ENCODE measurements around the gene CHIT1.

The CHIT1 gene

GRCh38 chr1:203180611-203181330, 48.7 kb downstream of the CHIT1 start:
- no peak for DNase-seq (ENCODE audit: low read depth, low spot score)
- H3K4me3 ChIP-seq (ENCODE audit: low read length), result no peak overlapping the region

- DNase-seq (ENCODE audit: low read depth, low spot score), result no peak
- no peak overlapping the region for H3K4me3 ChIP-seq (ENCODE audit: low read length)
Observed at GRCh38 chr1:203179667-203180005, 49.8 kb downstream of the CHIT1 start.

DNA sequence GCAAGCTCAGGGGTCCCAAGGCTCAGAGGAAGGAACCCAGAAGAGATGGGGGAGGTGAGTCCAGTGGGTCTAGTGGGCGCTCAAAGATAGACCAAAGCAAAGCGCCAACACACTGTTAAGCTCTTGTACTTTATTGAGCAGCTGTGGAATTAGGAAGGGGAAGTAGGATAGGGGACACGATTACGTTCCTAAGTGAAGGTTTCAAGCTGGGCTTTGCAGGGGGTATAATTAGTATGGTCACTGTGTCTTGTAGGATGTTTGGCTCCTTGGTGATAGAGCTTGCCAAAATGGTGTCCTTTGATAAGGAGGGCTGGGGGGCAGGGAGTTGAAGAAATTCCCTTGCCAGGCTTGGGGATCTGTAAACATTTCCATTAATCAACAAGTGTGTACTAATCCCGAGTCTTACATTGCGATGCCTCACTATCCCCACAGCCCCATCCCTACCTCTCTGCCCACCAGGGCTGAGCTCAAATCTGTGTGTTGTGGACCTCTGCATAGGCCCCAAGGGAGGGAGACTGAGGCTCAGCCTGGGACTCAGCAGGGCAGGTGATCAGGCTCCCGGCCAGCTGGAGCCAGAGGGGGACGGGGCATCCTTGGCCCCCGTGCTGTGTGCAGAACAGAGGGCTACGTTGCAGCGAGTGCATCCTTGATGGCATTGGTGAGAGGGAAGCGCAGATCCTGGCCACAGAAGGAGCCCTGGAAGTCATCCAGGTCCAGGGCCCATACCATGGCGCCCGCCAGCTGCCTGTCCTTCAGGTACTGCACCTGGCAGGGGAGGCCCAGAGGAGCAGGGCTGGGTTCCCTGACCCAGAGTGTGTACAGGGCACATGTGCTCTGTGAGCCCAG, 50.4 kb downstream of the CHIT1 start:
- no peak for DNase-seq (ENCODE audit: low read depth, low spot score)
- no peak overlapping the region for H3K4me3 ChIP-seq (ENCODE audit: low read length)

GRCh38 chr1:203178083-203178482, 51.4 kb downstream of the CHIT1 start:
- peak; percentile 10 for DNase-seq (ENCODE audit: low read depth, low spot score)
- no peak overlapping the region for H3K4me3 ChIP-seq (ENCODE audit: low read length)

DNA sequence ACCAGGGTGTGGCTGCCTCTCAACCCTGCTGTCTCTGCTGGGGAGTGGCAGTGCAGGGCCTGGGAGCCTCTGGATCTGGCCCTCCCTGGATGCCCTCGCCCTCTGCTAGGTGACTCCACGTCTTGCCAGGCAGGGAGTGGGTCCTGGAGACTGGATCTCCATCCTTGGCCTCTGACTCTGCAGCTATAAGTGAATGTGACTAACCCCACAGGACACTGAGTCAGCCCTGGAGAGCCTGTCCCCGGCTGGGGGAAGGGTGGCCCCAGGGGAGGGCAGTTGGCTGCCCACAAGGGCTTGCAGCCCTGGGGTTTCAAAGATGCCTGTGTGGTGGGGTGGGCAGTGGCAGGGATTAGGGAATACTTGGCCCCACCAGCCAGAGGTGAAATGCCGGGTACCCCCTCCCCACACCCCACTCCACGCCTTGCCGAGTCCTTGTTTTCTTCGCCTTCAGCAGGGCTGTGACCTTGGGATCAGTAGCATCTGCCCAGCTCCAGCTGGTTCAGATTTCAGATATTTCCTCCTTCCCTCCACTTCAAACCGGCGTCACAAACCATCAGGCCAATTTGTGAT, 51.9 kb downstream of the CHIT1 start:
- DNase-seq (ENCODE audit: low read depth, low spot score), result no peak
- no peak overlapping the region for H3K4me3 ChIP-seq (ENCODE audit: low read length)

DNA sequence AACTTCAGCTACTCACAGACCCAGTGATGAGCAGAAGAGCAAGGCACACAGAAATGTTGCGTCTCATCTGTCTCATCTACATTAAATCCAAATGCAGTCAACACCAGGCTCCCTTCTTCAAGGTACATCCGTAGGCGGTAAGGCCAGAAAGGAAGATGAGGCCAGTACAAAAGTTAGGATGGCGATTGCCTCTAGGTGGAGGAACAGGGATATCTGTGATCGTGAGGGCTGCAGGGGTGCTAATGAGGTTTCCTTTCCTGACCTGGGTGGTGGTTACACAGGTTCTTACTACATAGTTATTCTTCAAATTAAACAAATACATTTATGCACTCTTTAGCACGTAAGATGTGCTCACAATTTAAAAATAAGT, 52.5 kb downstream of the CHIT1 start:
- DNase-seq (ENCODE audit: low read depth, low spot score), result no peak
- H3K4me3 ChIP-seq (ENCODE audit: low read length), result no peak overlapping the region

- no peak for DNase-seq (ENCODE audit: low read depth, low spot score)
- no peak overlapping the region for H3K4me3 ChIP-seq (ENCODE audit: low read length)
Observed at GRCh38 chr1:203176273-203177035, 53.0 kb downstream of the CHIT1 start.

GRCh38 chr1:203175827-203176241, 53.6 kb downstream of the CHIT1 start:
- no peak for DNase-seq (ENCODE audit: low read depth, low spot score)
- H3K4me3 ChIP-seq (ENCODE audit: low read length), result no peak overlapping the region

- DNase-seq (ENCODE audit: low read depth, low spot score), result no peak
- no peak within 1 kb of the TSS for H3K4me3 ChIP-seq (ENCODE audit: low read length)
Observed at GRCh38 chr1:203175237-203175826, 54.1 kb downstream of the CHIT1 start, which contains the start of gene MYBPH. Gene MYBPH, minus strand, starts transcription at chr1:203175826. Its CDS starts 71 bp downstream, at chr1:203175755.

DNA sequence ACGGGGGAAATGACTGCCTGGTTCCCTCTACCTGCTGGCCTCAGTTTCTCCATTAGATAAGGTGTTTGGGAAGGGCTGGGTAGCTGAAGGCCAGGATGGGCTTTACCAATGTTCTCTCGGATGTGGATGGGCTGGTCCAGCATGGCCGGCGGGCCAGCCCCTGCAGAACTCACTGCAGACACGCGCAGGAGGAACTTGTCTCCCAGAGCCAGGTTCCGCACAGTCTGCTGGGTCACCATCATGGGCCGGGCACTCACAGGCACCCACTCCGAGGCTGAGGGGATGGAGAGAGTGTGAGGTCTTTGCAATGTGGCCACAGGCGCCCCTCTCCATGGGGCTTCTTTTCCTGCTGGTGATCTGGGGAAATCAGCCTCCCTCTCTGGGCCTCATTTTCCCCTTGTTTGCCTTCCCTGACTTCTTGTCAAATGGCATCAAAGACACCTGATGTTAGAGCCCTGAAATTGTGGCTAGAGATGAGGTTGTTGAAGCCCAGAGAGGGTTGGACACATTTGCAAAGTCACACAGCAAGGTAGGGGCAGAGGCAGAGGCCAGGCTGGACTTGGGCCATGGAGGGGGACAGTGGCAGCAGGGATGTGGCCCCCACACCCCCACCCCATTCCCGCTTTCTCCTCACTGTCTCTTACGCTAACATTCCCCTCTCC, 55.0 kb downstream of the CHIT1 start:
- DNase-seq (ENCODE audit: low read depth, low spot score), result no peak
- H3K4me3 ChIP-seq (ENCODE audit: low read length), result no peak overlapping the region

- no peak for DNase-seq (ENCODE audit: low read depth, low spot score)
- no peak overlapping the region for H3K4me3 ChIP-seq (ENCODE audit: low read length)
Observed at GRCh38 chr1:203173566-203173965, 55.9 kb downstream of the CHIT1 start.

DNA sequence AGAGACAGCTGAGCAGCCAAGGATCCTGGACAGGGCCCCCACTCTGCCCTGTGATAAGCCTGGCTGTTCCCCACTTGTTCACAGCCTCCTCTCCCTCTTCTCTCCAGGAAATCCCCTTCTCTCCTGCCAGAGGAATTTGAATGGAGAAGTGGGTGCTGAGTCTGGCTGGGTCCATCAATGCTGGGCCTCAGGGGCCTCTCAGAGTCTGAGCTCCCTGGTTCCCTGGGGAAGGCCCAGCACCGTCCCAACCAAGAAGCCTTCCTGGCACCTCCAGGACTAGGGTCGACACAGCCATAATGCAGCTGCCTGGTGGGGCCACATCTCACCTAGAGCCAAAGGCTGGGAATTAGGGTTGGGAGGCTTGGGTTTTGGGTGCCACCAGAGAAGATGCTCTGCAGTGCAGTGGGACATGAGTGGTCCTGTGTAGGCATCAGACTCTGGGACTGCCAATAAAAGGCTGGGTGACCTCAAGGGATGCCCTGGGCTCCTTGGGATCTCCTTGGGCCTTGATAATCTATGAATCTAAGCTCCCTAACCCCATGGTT, 56.4 kb downstream of the CHIT1 start:
- DNase-seq (ENCODE audit: low read depth, low spot score), result no peak
- H3K4me3 ChIP-seq (ENCODE audit: low read length), result no peak overlapping the region

DNA sequence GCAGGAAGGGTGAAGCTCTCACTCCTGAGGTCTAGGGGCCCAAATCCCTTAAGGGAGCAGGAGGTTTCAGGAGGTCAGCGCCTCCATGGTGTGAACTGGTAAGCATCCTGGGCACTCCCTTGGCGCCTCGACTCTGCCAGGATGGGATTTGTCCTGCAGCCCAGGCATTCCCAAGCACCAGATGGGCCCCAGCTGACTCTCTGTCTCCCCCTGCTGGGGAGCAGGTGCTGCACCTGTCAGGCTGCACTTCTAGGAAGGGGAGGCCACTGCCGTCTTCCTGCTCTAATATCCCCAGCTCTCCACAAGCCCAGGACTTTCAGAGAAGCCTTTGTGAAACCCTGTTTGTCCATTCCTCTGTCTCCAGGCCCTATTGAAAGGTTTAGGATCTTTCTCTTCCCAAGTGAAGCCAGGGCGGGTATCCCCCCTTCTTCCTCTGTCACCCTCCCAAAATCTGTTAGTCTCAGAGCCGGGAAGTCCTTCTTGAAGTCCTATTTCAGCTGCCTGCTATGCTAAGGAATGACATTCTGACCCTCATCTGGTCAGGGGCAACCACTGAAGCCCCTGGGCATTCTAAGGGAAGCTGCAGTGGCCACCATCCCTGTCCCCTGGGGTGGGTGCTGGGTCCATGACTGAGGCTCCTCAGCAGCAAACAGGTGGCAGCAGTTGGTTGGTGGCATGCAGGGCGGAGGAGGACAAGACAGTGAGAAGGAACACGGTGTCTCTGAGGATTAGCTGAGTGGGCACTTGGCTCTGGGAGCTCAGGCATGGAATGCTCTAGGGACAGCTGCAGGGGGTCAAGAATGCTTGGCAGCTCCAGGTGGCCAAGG, 57.1 kb downstream of the CHIT1 start:
- no peak overlapping the region for H3K4me3 ChIP-seq (ENCODE audit: low read length)
- peak; percentile 24 for DNase-seq (ENCODE audit: low read depth, low spot score)

GRCh38 chr1:203171341-203172183, 57.9 kb downstream of the CHIT1 start:
- no peak for DNase-seq (ENCODE audit: low read depth, low spot score)
- H3K4me3 ChIP-seq (ENCODE audit: low read length), result no peak overlapping the region

- H3K4me3 ChIP-seq (ENCODE audit: low read length), result no peak overlapping the region
- DNase-seq (ENCODE audit: low read depth, low spot score), result no peak
Observed at GRCh38 chr1:203170625-203171330, 58.7 kb downstream of the CHIT1 start.
